SH-SY5Y (cell line): Measurements from ENCODE around the gene HTRA2.

Source experiments
- GATA2 ChIP-seq: IDR thresholded peaks from 2 replicates; pipeline ENCODE4 v1.6.1; 2011; ENCODE audit warnings: mild to moderate bottlenecking, low read depth, low read length
- GATA3 ChIP-seq: IDR thresholded peaks from 2 replicates; pipeline ENCODE4 v1.6.1; 2011; ENCODE audit warnings: low read depth, mild to moderate bottlenecking, low read length, moderate library complexity

DNA sequence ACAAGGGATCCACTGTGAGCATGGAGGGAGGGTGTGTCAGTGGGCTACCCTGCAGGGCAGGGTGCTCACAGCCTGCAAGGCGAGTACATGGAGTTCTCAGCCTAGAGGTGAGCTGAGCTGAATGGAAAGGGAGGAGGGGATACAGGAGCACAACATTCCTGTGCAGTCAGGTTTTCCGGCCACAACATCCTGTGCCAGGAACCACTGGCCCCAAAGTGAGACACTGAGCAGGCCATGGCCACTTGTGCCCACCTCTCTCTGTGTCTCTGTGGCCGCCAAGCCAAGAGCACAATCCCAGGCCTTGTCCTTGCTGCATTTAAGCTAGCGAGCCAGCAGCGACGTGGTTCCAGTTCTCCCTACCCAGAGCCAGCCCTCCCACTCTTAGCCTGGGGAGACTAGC lies 30.9 kb downstream of the HTRA2 start:
- TF ChIP-seq GATA3 (no peak), GATA2 (no peak)
